CD4-positive, CD25-positive, alpha-beta regulatory T cell (primary cell): ENCODE results near the gene USP25. TPM values are rescaled to one million over a fixed set of nuclear protein-coding genes. Genes with fewer than 3 reads are reported as not detected.

ENCODE experiments used
- ATAC-seq, 2 donors: fragments of 150-1000 bp; cut with Tn5 transposase; one replicate each; pipeline ENCODE4 v1.10.0; 2021; ENCODE audit warnings: low read depth in 2 of 2, moderate number of reproducible peaks in 2 of 2, moderate library complexity in 1 of 2
- DNase-seq, 3 donors: peaks; one replicate each; pipeline versions ENCODE4 v3.0.0 to v3.0.0-alpha.2; 2012 to 2022; ENCODE audit warnings: mixed read lengths in 1 of 3
- H3K27ac ChIP-seq: one replicate; pipeline ENCODE4 v1.7.0; 2013; ENCODE audit warnings: mild to moderate bottlenecking, low read length; ENCODE audit not compliant: insufficient read depth, poor library complexity, severe bottlenecking
- H3K27me3 ChIP-seq: one replicate; pipeline ENCODE4 v1.7.0; 2013; ENCODE audit warnings: low read length; ENCODE audit not compliant: control insufficient read depth, insufficient read depth
- H3K36me3 ChIP-seq: one replicate; pipeline ENCODE4 v1.7.0; 2013; ENCODE audit warnings: mild to moderate bottlenecking, low read length, moderate library complexity; ENCODE audit not compliant: control insufficient read depth, insufficient read depth
- H3K4me1 ChIP-seq: 2 replicates; pipeline ENCODE4 v1.7.0; 2013; ENCODE audit warnings: mild to moderate bottlenecking, low read length; ENCODE audit not compliant: insufficient read depth, control insufficient read depth, poor library complexity, severe bottlenecking
- H3K4me3 ChIP-seq: one replicate; pipeline ENCODE4 v1.7.0; 2013; ENCODE audit warnings: low read depth, mild to moderate bottlenecking, low read length, moderate library complexity
- H3K9me3 ChIP-seq, 2 experiments: 1 replicate in 1 of 2; 2 replicates in 1 of 2; pipeline ENCODE4 v1.7.0; 2013; ENCODE audit warnings: low read length in 2 of 2, mild to moderate bottlenecking in 1 of 2, moderate library complexity in 1 of 2; ENCODE audit not compliant: control insufficient read depth in 2 of 2
- H3K27ac Mint-ChIP-seq, 3 donors: one replicate each; pipeline ENCODE4 v1.8.0; 2020 to 2022; ENCODE audit warnings: mild to moderate bottlenecking in 3 of 3, mixed read lengths in 3 of 3, moderate library complexity in 2 of 3
- H3K27me3 Mint-ChIP-seq: one replicate; pipeline ENCODE4 v1.8.0; 2022; ENCODE audit warnings: mild to moderate bottlenecking, mixed read lengths
- H3K36me3 Mint-ChIP-seq: one replicate; pipeline ENCODE4 v1.8.0; 2020; ENCODE audit warnings: mixed read lengths
- H3K4me1 Mint-ChIP-seq, 4 donors: one replicate each; pipeline ENCODE4 v1.8.0; 2020 to 2022; ENCODE audit warnings: mixed read lengths in 4 of 4, mild to moderate bottlenecking in 1 of 4
- H3K4me3 Mint-ChIP-seq, 4 donors: one replicate each; pipeline ENCODE4 v1.8.0; 2020 to 2022; ENCODE audit warnings: mild to moderate bottlenecking in 4 of 4, mixed read lengths in 4 of 4, moderate library complexity in 3 of 4
- H3K9me3 Mint-ChIP-seq, 7 donors: one replicate each; pipeline ENCODE4 v1.8.0; 2020 to 2022; ENCODE audit warnings: mixed read lengths in 7 of 7, mild to moderate bottlenecking in 3 of 7, moderate library complexity in 2 of 7
- polyA plus RNA-seq, 4 donors: library from polyadenylated mRNA; unstranded; fragments of 300-500 nt; fragmentation: Illumina TruSeq; gene quantifications; one replicate each; pipeline ENCODE4 v1.2.3, GENCODE V29; 2021
- total RNA-seq: library from RNA; stranded (reverse); gene quantifications from one replicate; pipeline ENCODE4 v1.2.3, GENCODE V29; 2022

USP25 gene
- total and polyA plus RNA-seq, 5 donors from 2014 or later, result 6.6 to 64.6 (median 11.2) TPM

GRCh38 chr21:15895142-15896106 is 165.6 kb downstream of the USP25 start:
- Histone ChIP-seq H3K4me3 (no peak overlapping the region), H3K4me1 (no peaks in the 10 kb centered on the region), H3K27ac (no peak overlapping the region), H3K36me3 (no peaks in the 10 kb centered on the region), H3K27me3 (no peaks in the 10 kb centered on the region), H3K9me3 (peaks cover 2 to 9% of the 10 kb centered on the region in 2 experiments)
- no peak overlapping the region for H3K4me3 Mint-ChIP-seq
- DNase-seq, result no peak
- peaks cover 4% of the 10 kb centered on the region for H3K27me3 Mint-ChIP-seq
- peaks cover 0 to 2% (median 0%) of the 10 kb centered on the region in 4 donors for H3K4me1 Mint-ChIP-seq
- no peak for ATAC-seq
- peaks cover 1 to 11% (median 6%) of the 10 kb centered on the region in 7 donors for H3K9me3 Mint-ChIP-seq
- H3K36me3 Mint-ChIP-seq, result no peaks in the 10 kb centered on the region
- no peak overlapping the region for H3K27ac Mint-ChIP-seq

DNA sequence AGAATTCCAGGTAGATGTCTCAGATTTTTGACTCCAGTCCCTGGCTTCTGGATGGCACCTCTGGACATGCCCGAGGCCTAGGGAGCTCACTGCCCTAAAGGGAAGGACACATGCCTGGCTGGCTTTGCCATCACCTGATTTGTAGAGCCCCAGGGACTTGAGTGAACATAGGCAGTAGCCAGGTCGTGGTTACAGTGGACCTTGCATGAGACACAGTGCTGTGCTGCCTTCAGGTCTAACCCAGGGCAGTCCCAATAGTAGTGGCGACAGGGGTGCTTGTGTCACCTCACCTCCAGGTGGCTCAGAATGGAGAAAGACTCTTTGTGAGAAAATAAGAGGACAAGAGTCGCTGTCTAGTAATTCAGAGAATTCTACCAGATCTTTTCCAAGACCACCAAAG is 166.7 kb downstream of the USP25 start:
- H3K36me3 Mint-ChIP-seq, result no peaks in the 10 kb centered on the region
- no peak overlapping the region for H3K4me3 Mint-ChIP-seq
- peaks cover 3 to 22% (median 13%) of the 10 kb centered on the region in 7 donors for H3K9me3 Mint-ChIP-seq
- peaks cover 3 to 20% of the 10 kb centered on the region in 2 experiments for H3K9me3 ChIP-seq
- H3K36me3 ChIP-seq, result no peaks in the 10 kb centered on the region
- no peaks in the 10 kb centered on the region for H3K27me3 ChIP-seq
- no peak overlapping the region for H3K4me3 ChIP-seq
- no peak for ATAC-seq
- no peak for DNase-seq
- H3K27me3 Mint-ChIP-seq, result peaks cover 4% of the 10 kb centered on the region
- no peak overlapping the region for H3K27ac Mint-ChIP-seq
- no peak overlapping the region for H3K27ac ChIP-seq
- H3K4me1 Mint-ChIP-seq, result peaks cover 0 to 1% (median 0%) of the 10 kb centered on the region in 4 donors
- H3K4me1 ChIP-seq, result no peaks in the 10 kb centered on the region

GRCh38 chr21:15904389-15904788 is 174.6 kb downstream of the USP25 start:
- no peak overlapping the region for H3K27ac ChIP-seq
- Mint-ChIP-seq H3K27me3 (peaks cover 4% of the 10 kb centered on the region), H3K27ac (no peak overlapping the region), H3K36me3 (no peaks in the 10 kb centered on the region), H3K4me3 (no peak overlapping the region), H3K4me1 (peaks cover 0 to 2% (median 0%) of the 10 kb centered on the region in 4 donors), H3K9me3 (peaks cover 5 to 26% (median 18%) of the 10 kb centered on the region in 7 donors)
- no peaks in the 10 kb centered on the region for H3K4me1 ChIP-seq
- H3K36me3 ChIP-seq, result no peaks in the 10 kb centered on the region
- H3K4me3 ChIP-seq, result no peak overlapping the region
- no peaks in the 10 kb centered on the region for H3K27me3 ChIP-seq
- ATAC-seq (no peak), DNase-seq (no peak)
- peaks cover 2 to 20% of the 10 kb centered on the region in 2 experiments for H3K9me3 ChIP-seq

DNA sequence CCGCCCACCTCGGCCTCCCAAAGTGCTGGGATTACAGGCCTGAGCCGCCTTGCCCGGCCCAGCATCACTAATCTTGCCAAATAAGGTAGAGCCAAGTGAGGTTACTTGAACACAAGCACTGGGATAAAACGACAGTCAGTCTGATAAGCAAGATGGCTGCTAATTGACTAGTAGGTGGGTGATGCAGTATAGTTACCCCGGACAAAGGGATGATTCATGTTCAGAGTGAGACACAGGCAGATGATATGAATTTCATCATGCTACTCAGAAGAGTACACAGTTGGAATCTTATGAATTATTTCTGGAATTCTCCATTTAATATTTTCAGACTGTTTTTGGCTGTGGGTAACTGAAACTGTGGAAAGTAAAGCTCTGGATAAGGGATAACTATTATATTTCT is 178.4 kb downstream of the USP25 start:
- H3K27me3 Mint-ChIP-seq, result peaks cover 4% of the 10 kb centered on the region
- Histone ChIP-seq H3K27me3 (no peaks in the 10 kb centered on the region), H3K36me3 (no peaks in the 10 kb centered on the region), H3K4me3 (no peak overlapping the region), H3K9me3 (no peaks in the 10 kb centered on the region), H3K27ac (no peak overlapping the region), H3K4me1 (no peaks in the 10 kb centered on the region)
- H3K36me3 Mint-ChIP-seq, result no peaks in the 10 kb centered on the region
- no peak overlapping the region for H3K4me3 Mint-ChIP-seq
- no peak for ATAC-seq
- no peak for DNase-seq
- peaks cover 0 to 2% (median 0%) of the 10 kb centered on the region in 4 donors for H3K4me1 Mint-ChIP-seq
- H3K27ac Mint-ChIP-seq, result no peak overlapping the region
- peaks cover 0 to 20% (median 6%) of the 10 kb centered on the region in 7 donors for H3K9me3 Mint-ChIP-seq

DNA sequence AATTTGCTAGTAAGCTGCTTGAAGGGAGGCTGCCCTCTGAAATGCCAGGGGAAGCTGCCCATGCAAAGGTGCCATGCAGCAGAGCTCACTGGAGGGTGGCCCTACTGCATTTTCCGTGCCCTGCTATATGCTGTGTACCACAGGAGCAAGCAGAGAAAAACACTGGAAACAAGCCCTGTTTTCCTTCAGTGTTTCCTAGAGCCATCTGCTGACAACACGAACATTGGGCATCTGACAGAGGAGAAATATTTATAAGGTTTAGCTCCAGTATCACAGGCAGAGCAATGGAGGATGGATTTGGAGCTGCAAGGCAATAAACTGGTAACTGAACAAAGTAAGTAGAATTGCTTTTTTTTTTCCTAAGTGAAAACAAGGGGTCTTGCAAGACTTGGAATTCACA is 198.4 kb downstream of the USP25 start:
- Mint-ChIP-seq H3K27me3 (no peaks in the 10 kb centered on the region), H3K27ac (no peak overlapping the region), H3K36me3 (no peaks in the 10 kb centered on the region), H3K9me3 (peaks cover 0 to 9% (median 2%) of the 10 kb centered on the region in 7 donors), H3K4me3 (no peak overlapping the region), H3K4me1 (no peaks in the 10 kb centered on the region)
- no peaks in the 10 kb centered on the region for H3K9me3 ChIP-seq
- no peak overlapping the region for H3K27ac ChIP-seq
- ATAC-seq, result no peak
- no peak overlapping the region for H3K4me3 ChIP-seq
- DNase-seq, result no peak
- no peaks in the 10 kb centered on the region for H3K36me3 ChIP-seq
- peaks cover 5% of the 10 kb centered on the region for H3K27me3 ChIP-seq
- no peaks in the 10 kb centered on the region for H3K4me1 ChIP-seq

GRCh38 chr21:15928686-15929425 is 199.1 kb downstream of the USP25 start:
- no peak overlapping the region for H3K27ac Mint-ChIP-seq
- no peak for ATAC-seq
- no peaks in the 10 kb centered on the region for H3K36me3 Mint-ChIP-seq
- H3K4me1 Mint-ChIP-seq, result no peaks in the 10 kb centered on the region
- Histone ChIP-seq H3K4me1 (no peaks in the 10 kb centered on the region), H3K36me3 (no peaks in the 10 kb centered on the region), H3K27ac (no peak overlapping the region), H3K9me3 (no peaks in the 10 kb centered on the region), H3K27me3 (peaks cover 5% of the 10 kb centered on the region), H3K4me3 (no peak overlapping the region)
- no peaks in the 10 kb centered on the region for H3K27me3 Mint-ChIP-seq
- no peak for DNase-seq
- H3K4me3 Mint-ChIP-seq, result no peak overlapping the region
- H3K9me3 Mint-ChIP-seq, result peaks cover 0 to 9% (median 2%) of the 10 kb centered on the region in 7 donors

GRCh38 chr21:15929536-15929935 is 199.8 kb downstream of the USP25 start:
- ATAC-seq, result no peak

More at GRCh38 chr21:15929536-15929935, 199.8 kb downstream of the USP25 start:
- H3K27me3 Mint-ChIP-seq, result peaks cover under 1% of the 10 kb centered on the region
- peaks cover 0 to 9% (median 2%) of the 10 kb centered on the region in 7 donors for H3K9me3 Mint-ChIP-seq
- no peaks in the 10 kb centered on the region for H3K36me3 ChIP-seq
- no peak overlapping the region for H3K27ac ChIP-seq
- no peak overlapping the region for H3K27ac Mint-ChIP-seq
- peaks cover 5% of the 10 kb centered on the region for H3K27me3 ChIP-seq
- no peak overlapping the region for H3K4me3 Mint-ChIP-seq
- no peaks in the 10 kb centered on the region for H3K4me1 Mint-ChIP-seq
- no peaks in the 10 kb centered on the region for H3K4me1 ChIP-seq
- H3K9me3 ChIP-seq, result no peaks in the 10 kb centered on the region
- H3K4me3 ChIP-seq, result no peak overlapping the region
- H3K36me3 Mint-ChIP-seq, result no peaks in the 10 kb centered on the region
- DNase-seq, result no peak
